DMS 273 treated with DMSO at 0.1 percent for 48 hours (cell line): ENCODE results near the gene LPP.

ENCODE experiments used
- DNase-seq: peaks from one replicate; lab custom pipeline; 2025; lab: John Stamatoyannopoulos, UW

The LPP gene

GRCh38 chr3:188362405-188362831 is 208.5 kb downstream of the LPP start:
- DNase-seq, result no peak

- no peak for DNase-seq
Measured at GRCh38 chr3:188365184-188365583, 211.2 kb downstream of the LPP start.

- DNase-seq, result no peak
Measured at GRCh38 chr3:188365988-188366698, 212.2 kb downstream of the LPP start.

GRCh38 chr3:188367678-188368077 is 213.7 kb downstream of the LPP start:
- no peak for DNase-seq

GRCh38 chr3:188369526-188369925 is 215.6 kb downstream of the LPP start:
- no peak for DNase-seq

- DNase-seq, result no peak
Measured at GRCh38 chr3:188370081-188370830, 216.3 kb downstream of the LPP start.

GRCh38 chr3:188378786-188379185 is 224.8 kb downstream of the LPP start:
- DNase-seq, result no peak

GRCh38 chr3:188380252-188380651 is 226.3 kb downstream of the LPP start:
- no peak for DNase-seq

- DNase-seq, result no peak
Measured at GRCh38 chr3:188380722-188381121, 226.8 kb downstream of the LPP start.

GRCh38 chr3:188383748-188384147 is 229.8 kb downstream of the LPP start:
- no peak for DNase-seq

- DNase-seq, result no peak
Measured at GRCh38 chr3:188385295-188385694, 231.3 kb downstream of the LPP start.

- DNase-seq, result no peak
Measured at GRCh38 chr3:188389711-188390342, 235.9 kb downstream of the LPP start.

- no peak for DNase-seq
Measured at GRCh38 chr3:188390343-188390718, 236.4 kb downstream of the LPP start.

- no peak for DNase-seq
Measured at GRCh38 chr3:188390775-188391443, 237.0 kb downstream of the LPP start.

- no peak for DNase-seq
Measured at GRCh38 chr3:188391592-188391991, 237.6 kb downstream of the LPP start.

GRCh38 chr3:188392076-188392475 is 238.1 kb downstream of the LPP start:
- no peak for DNase-seq

- DNase-seq, result no peak
Measured at GRCh38 chr3:188394623-188395022, 240.7 kb downstream of the LPP start.

- DNase-seq, result no peak
Measured at GRCh38 chr3:188396251-188396650, 242.3 kb downstream of the LPP start.

GRCh38 chr3:188396900-188397299 is 242.9 kb downstream of the LPP start:
- DNase-seq, result no peak

- no peak for DNase-seq
Measured at GRCh38 chr3:188397766-188398705, 244.1 kb downstream of the LPP start.

- no peak for DNase-seq
Measured at GRCh38 chr3:188400494-188401243, 246.7 kb downstream of the LPP start.
